Measurements from ENCODE around the gene SCN10A. TPM values are rescaled to one million over a fixed set of nuclear protein-coding genes. Genes with fewer than 3 reads are reported as not detected.

The SCN10A gene
- total and polyA plus RNA-seq, 9 of the 15 experiments (the other 6 are each of a cell fraction or from before 2014, with no cell fraction given): not detected

- TF ChIP-seq NEUROD1 (IDR thresholded peaks at IDR 0.05; ENCODE audit: borderline replicate concordance, low read depth, low read length, partially characterized antibody) (no peak), CCNT2 (IDR thresholded peaks at IDR 0.05; ENCODE audit: borderline replicate concordance, extremely low read depth, insufficient read length, low read depth, low read length) (peak; percentile 45), CBX1 (IDR thresholded peaks at IDR 0.05; ENCODE audit: low read depth) (no peak), MED1 (CRISPR knock-in tag; IDR thresholded peaks at IDR 0.05; ENCODE audit: borderline replicate concordance) (no peak), FOXP1 (CRISPR knock-in tag; IDR thresholded peaks at IDR 0.05) (no peak), VEZF1 (CRISPR knock-in tag; IDR thresholded peaks at IDR 0.05) (peak; percentile 53), ZNF121 (CRISPR knock-in tag; conservative IDR thresholded peaks at IDR 0.05) (no peak), ZNF511 (CRISPR knock-in tag; IDR thresholded peaks at IDR 0.05) (peak; percentile 75; the same call in 1 of the 2 replicates), NELFE (IDR thresholded peaks at IDR 0.05; ENCODE audit: insufficient read depth, insufficient read length) (no peak), RFX5 (IDR thresholded peaks at IDR 0.05; ENCODE audit: low read depth, low read length) (no peak), CREB3 (tag; conservative IDR thresholded peaks at IDR 0.05; ENCODE audit: low read depth) (no peak), L3MBTL2 (IDR thresholded peaks at IDR 0.05) (peak; percentile 89), NKRF (IDR thresholded peaks at IDR 0.05; ENCODE audit: borderline replicate concordance) (peak; percentile 77), KDM5B (IDR thresholded peaks at IDR 0.05; ENCODE audit: insufficient replicate concordance, low read depth, low read length) (peak; percentile 0), IRF2 (CRISPR knock-in tag; IDR thresholded peaks at IDR 0.05) (no peak), TSC22D4 (tag; IDR thresholded peaks at IDR 0.05) (no peak), ZZZ3 (IDR thresholded peaks at IDR 0.05) (no peak), RBM14 (IDR thresholded peaks at IDR 0.05; ENCODE audit: borderline replicate concordance, insufficient read depth, low read depth, low read length) (no peak), POLR2A (conservative IDR thresholded peaks at IDR 0.05) (peak; percentile 61; the same call in 1 of the 2 replicates), ZKSCAN3 (CRISPR knock-in tag; IDR thresholded peaks at IDR 0.05) (no peak), ARID1B (IDR thresholded peaks at IDR 0.05) (0 out of 2 replicates have a peak, but pooled peaks have one; percentile 29), MAFG (tag; conservative IDR thresholded peaks at IDR 0.05) (no peak), HIVEP1 (CRISPR knock-in tag; IDR thresholded peaks at IDR 0.05) (no peak), ZFP1 (CRISPR knock-in tag; IDR thresholded peaks at IDR 0.05) (no peak), NCOR1 (IDR thresholded peaks at IDR 0.05) (no peak)
These were observed 166.3 kb downstream of the SCN10A start, which contains the start of gene SCN5A (continued) for GRCh38 chr3:38649500-38650247.
